ENCODE measurements around the gene YY1AP1.
"Not testable (repeated sequence)": the region's sequence is repeated elsewhere in the genome, so short reads cannot be mapped to it uniquely, and the experiment has no call there.

Gene YY1AP1

DNA sequence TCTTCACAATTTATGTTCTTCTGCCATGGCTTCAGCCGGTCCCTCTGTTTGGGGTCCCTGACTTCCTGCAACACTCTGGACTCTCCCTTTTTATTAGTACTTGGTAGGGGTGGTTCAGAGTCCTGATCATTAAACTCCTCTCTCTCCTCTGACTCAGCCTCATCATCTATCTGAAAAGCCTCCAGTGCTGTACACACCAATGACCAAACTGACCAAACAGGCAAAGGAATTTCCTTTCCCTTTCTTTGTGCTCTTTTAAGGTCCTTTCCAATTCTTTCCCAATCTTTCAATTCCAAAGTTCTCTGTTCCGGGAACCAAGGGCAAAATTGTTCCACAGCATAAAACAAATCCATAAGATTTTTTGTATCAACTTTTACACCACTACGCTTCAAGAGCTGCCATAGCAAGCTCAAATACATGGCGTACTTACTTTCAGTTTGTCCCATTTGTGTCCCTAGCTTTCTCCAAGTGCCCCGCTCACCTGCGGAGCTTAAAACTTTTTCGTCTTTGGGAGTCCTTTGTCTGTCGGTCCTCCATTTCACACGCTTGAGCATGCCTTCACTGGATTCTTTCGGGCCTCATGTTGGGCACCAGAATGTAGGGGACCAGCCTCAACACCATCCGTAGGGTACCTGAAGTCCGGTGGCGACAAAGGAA is 9.9 kb upstream of the YY1AP1 start:
- TF ChIP-seq, protein P1, sequence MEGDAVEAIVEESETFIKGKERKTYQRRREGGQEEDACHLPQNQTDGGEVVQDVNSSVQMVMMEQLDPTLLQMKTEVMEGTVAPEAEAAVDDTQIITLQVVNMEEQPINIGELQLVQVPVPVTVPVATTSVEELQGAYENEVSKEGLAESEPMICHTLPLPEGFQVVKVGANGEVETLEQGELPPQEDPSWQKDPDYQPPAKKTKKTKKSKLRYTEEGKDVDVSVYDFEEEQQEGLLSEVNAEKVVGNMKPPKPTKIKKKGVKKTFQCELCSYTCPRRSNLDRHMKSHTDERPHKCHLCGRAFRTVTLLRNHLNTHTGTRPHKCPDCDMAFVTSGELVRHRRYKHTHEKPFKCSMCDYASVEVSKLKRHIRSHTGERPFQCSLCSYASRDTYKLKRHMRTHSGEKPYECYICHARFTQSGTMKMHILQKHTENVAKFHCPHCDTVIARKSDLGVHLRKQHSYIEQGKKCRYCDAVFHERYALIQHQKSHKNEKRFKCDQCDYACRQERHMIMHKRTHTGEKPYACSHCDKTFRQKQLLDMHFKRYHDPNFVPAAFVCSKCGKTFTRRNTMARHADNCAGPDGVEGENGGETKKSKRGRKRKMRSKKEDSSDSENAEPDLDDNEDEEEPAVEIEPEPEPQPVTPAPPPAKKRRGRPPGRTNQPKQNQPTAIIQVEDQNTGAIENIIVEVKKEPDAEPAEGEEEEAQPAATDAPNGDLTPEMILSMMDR (conservative IDR thresholded peaks at IDR 0.05; ENCODE audit: low read length) = no peak
- DNase-seq (ENCODE audit: low read depth) = peak; percentile 71
- no peak overlapping the region for H3K4me3 ChIP-seq (ENCODE audit: low read length)

GRCh38 chr1:155697616-155698015 is 9.0 kb upstream of the YY1AP1 start:
- not testable (repeated sequence) for H3K4me3 ChIP-seq (ENCODE audit: low read length); DNase-seq (ENCODE audit: low read depth)

GRCh38 chr1:155697046-155697445 is 8.5 kb upstream of the YY1AP1 start:
- H3K4me3 ChIP-seq (ENCODE audit: low read length) = no peak overlapping the region
- TF ChIP-seq, protein P1 (conservative IDR thresholded peaks at IDR 0.05; ENCODE audit: low read length) = no peak
- DNase-seq (ENCODE audit: low read depth) = no peak

GRCh38 chr1:155696524-155696923 is 8.0 kb upstream of the YY1AP1 start:
- no peak for DNase-seq (ENCODE audit: low read depth)
- TF ChIP-seq, protein P1 (conservative IDR thresholded peaks at IDR 0.05; ENCODE audit: low read length) = no peak
- no peak overlapping the region for H3K4me3 ChIP-seq (ENCODE audit: low read length)

DNA sequence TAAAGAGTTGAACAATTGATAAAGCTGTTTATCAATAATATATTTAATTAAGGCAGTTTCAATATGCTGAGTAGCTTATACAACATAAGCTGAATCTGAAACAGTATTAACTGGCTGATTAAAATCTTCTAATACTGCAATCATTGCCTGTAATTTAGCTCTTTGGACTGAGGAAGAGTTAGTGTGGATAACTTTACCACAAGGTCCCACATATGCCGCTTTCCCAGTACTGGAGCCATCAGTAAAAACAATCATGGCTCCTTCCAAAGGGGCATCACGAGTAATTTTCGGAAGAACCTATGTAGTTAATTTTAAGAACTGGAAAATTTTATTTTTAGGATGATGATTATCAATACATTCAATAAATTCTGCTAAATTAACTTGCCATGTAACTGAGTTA is 7.0 kb upstream of the YY1AP1 start:
- no peak overlapping the region for H3K4me3 ChIP-seq (ENCODE audit: low read length)
- DNase-seq (ENCODE audit: low read depth) = no peak
- TF ChIP-seq, protein P1 (conservative IDR thresholded peaks at IDR 0.05; ENCODE audit: low read length) = no peak

- TF ChIP-seq, protein P1 (conservative IDR thresholded peaks at IDR 0.05; ENCODE audit: low read length) = no peak
- H3K4me3 ChIP-seq (ENCODE audit: low read length) = no peak overlapping the region
- DNase-seq (ENCODE audit: low read depth) = peak; percentile 29
These were observed 6.5 kb upstream of the YY1AP1 start for GRCh38 chr1:155695072-155695471.

GRCh38 chr1:155694167-155694566 is 5.6 kb upstream of the YY1AP1 start:
- TF ChIP-seq, protein P1 (conservative IDR thresholded peaks at IDR 0.05; ENCODE audit: low read length) = no peak
- no peak overlapping the region for H3K4me3 ChIP-seq (ENCODE audit: low read length)
- DNase-seq (ENCODE audit: low read depth) = no peak

All from AG10803 (cell line).